ENCODE results near the gene PRKCG.
"Not testable (repeated sequence)": the region's sequence is repeated elsewhere in the genome, so short reads cannot be mapped to it uniquely, and the experiment has no call there.

The PRKCG gene

GRCh38 chr19:53945441-53945840 is 63.4 kb downstream of the PRKCG start:
- DNase-seq = no peak

- no peak for DNase-seq
Measured at GRCh38 chr19:53945998-53946397, 64.0 kb downstream of the PRKCG start.

GRCh38 chr19:53947624-53948023 is 65.6 kb downstream of the PRKCG start:
- DNase-seq = no peak

- not testable (repeated sequence) for DNase-seq
Measured at GRCh38 chr19:53948611-53949010, 66.6 kb downstream of the PRKCG start.

- DNase-seq = no peak
Measured at GRCh38 chr19:53951436-53951835, 69.4 kb downstream of the PRKCG start.

- no peak for DNase-seq
Measured at GRCh38 chr19:53951947-53952346, 70.0 kb downstream of the PRKCG start.

- no peak for DNase-seq
Measured at GRCh38 chr19:53953383-53953782, 71.4 kb downstream of the PRKCG start.

All from activated CD4-positive, alpha-beta T cell treated with anti-CD3 and anti-CD28 coated beads, Interleukin-2, amount 50 U/mL, for 16 hours (primary cell).